ENCODE results near the gene PRICKLE2.

DNA sequence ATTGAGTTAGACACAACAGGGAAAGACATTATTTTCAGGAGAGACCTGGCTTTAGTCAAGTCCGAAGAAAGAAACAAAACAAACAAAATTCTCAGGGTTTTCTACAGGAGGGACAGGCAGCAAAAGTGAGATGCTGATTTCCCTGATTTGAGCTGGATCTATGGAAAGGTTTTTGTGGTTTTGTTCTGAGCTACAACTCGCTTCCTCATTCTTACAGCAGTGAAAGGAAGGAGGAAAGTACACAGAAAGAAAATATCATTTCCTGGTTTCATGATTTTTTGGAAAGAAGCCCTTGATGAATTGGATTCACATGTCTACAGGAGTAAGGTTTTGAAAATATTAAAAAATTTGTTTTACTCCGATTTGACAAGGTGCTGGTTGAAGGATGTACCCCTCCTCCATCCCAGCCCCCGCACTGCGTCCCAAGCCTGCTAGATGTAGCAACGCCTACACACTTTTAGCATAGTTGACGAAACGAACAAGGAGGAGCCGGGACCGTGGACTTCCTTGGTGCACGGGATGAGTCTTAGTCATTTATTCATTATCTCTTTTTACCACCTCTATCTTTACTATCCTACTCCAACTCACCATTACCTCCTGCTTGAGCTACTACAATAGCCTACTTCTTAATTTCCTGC lies 10.8 kb downstream of the PRICKLE2 start:
- TF ChIP-seq EP300 (IDR thresholded peaks at IDR 0.05) (no peak), POLR2A (IDR thresholded peaks at IDR 0.05; ENCODE audit: low read depth) (no peak), POLR2AphosphoS5 (IDR thresholded peaks at IDR 0.05) (peak; percentile 32 to 65)
- TF ChIP-seq, protein P1, sequence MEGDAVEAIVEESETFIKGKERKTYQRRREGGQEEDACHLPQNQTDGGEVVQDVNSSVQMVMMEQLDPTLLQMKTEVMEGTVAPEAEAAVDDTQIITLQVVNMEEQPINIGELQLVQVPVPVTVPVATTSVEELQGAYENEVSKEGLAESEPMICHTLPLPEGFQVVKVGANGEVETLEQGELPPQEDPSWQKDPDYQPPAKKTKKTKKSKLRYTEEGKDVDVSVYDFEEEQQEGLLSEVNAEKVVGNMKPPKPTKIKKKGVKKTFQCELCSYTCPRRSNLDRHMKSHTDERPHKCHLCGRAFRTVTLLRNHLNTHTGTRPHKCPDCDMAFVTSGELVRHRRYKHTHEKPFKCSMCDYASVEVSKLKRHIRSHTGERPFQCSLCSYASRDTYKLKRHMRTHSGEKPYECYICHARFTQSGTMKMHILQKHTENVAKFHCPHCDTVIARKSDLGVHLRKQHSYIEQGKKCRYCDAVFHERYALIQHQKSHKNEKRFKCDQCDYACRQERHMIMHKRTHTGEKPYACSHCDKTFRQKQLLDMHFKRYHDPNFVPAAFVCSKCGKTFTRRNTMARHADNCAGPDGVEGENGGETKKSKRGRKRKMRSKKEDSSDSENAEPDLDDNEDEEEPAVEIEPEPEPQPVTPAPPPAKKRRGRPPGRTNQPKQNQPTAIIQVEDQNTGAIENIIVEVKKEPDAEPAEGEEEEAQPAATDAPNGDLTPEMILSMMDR (IDR thresholded peaks at IDR 0.05) = no peak

Data from esophagus muscularis mucosa (tissue), 4 donors.